Stimulated activated naive CD8-positive, alpha-beta T cell treated with anti-CD3 and anti-CD28 coated beads, Interleukin-15, Interleukin-2, amounts not matched to agents 100 U/mL and 50 U/mL, for 24 hours (primary cell): ENCODE results near the gene TTC33.
A peak's percentile ranks its signal among the peaks of the same experiment; 100 is the strongest.
"Not testable (repeated sequence)": the region's sequence is repeated elsewhere in the genome, so short reads cannot be mapped to it uniquely, and the experiment has no call there.

Source experiments
- ATAC-seq: fragments of 150-1000 bp; cut with Tn5 transposase; one replicate; pipeline ENCODE4 v1.10.0; 2021
- DNase-seq: peaks from one replicate; pipeline ENCODE4 v3.0.0; 2021

The TTC33 gene

DNA sequence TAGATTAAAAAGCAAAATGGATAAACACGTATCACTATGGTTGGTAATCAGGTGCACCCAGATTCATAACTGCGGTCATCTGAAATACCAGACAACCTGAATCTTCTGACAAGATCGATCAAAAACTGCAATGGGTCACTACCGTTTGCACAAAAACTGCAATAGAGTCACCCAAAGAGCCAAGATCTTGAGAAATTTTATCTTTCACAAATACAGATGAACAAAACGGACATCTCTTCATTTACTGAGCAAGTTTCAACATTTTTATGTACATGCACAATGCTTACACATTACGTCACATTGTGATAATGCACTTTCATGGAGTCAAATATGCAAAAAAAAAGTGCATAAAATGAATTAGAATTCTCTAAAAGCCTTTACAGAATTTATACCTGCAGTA is 23.8 kb upstream of the TTC33 start:
- DNase-seq (no peak), ATAC-seq (no peak)

DNA sequence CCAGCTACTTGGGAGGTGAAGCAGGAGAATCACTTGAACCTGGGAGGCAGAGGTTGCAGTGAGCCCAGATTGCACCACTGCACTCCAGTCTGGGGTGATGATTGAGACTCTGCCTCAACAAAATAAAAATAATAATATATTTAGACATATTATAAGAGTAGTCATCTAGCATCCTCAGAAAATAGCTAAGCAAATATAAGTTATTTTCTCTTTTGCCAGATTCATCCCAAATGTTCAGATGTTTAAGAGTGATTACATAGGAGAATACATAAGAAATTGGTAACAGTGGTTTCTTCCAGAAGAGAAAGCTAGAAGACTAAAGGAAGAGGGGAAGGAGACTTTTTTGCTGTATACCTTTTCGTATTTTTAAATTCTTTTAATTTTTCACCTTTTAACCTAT is 22.4 kb upstream of the TTC33 start:
- DNase-seq (no peak), ATAC-seq (no peak)

DNA sequence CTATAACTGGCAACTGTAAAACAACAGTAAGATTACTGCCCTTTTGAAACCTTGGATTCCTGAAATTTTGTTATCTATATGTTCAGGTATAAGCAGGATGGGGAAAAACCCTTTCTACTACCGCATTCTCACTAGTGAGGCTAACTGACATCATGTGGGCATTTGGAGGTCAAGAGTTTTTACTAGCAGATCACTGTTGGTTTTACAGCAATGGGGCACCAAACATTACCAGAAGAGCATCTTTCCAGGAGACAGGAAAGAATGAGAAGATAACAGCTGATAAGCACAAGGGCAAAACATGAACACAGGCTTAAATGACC is 20.9 kb upstream of the TTC33 start:
- ATAC-seq (no peak), DNase-seq (no peak)

DNA sequence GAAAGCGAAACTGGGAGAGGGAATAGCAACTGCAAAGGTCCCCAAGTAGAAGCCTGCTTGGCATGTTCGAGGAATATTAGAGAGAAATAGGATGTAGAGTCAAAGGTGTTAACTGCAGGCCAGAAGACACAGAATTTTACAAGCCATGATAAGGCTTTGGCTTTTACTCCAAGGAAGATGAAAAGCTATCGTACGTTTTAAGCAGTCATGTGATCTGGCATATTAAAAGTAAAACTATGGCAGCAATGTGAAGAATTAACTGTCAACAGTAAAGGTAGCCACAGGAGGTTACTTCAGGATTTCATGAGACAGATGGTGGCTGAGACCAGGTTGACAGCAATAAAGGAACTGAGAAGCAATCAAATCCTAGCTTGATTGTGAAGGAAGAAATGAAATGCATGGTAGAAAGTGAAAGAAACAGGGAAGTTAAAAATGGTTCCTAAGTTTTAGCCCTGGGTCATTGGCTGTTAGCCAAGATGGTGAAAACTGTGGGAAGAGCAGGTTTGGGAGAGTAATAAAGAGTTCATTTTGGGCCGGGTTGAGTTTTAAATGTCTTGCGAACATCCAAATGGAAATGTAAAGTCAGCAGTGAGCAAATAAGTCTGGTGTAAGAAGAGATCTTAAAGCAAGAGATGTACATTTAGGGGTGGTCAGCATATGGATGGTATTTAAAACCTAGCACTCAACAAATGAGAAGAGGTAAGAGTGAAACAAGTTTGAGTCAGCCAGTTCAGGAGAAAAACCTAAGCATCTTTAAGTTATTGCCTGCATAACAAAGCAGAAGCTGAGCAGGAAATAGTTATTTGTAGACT is 20.3 kb upstream of the TTC33 start:
- ATAC-seq = peak; percentile 36
- DNase-seq = no peak

DNA sequence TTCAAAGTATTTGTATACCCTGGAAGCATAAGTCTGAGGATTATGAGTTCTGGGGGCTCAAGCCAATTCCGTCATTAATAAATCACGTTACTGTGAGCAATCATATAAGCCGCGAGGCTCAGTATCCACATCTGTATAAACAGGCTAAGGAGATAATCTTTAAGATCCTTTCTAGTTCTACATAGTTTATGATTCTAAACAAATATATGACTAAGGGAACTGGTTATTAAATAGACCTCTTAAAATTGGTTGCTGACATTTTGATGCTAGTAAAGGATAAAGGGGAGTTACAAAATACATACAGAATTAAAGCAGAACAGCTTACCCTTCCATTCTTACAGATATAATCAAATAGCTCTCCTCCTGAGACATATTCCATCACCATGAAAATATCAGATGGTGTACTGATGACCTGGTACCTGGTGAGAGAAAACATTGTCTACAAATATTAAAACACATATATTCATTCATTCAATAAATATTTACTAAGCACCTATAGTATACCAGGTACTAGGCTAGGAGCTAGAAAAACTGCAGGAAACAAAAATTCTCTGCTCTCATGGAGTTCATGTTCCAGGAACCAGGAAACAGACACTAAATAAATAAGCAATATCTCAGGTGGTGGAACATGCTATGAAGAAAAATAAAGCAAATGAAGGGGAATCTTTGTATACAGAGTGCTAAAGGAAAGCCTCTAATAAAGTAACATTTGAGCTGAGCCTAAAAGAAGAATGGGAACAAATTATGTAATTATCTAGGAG is 19.5 kb upstream of the TTC33 start:
- no peak for ATAC-seq
- no peak for DNase-seq

DNA sequence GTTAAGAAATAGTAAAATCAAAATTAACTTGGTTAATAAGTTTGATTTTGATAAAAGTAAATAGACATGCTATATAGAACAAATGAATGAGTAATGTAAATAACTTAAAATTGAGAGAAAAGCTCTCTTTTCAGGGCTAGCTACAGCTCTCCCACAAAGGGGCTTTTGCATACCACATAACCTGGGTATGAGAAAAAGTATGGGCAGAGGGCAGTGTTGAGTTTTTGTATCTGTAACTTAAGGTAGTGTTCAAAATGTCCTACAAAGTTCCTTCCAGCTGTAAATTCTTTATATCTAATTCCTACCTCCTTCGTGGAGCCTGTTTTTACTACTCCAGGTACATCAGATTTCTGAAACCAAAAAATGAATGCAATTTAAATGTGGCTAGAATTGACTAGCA is 18.9 kb upstream of the TTC33 start:
- DNase-seq = no peak
- no peak for ATAC-seq

DNA sequence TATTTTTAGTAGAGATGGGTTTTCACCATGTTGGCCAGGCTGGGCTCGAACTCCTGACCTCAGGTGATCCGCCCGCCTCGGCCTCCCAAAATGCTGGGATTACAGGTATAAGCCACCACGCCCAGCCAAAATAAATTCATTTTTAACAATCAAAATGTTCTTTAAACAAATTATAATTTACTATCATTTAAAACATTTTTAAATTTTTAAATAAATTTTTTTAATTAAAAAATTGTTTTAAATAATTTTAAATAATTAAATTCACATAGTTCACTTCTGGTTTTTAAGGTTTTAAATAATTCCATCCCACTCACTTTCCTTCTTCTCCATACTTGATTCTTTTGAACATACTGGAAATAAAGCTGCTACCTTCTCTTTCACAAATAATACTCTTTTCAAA is 15.0 kb upstream of the TTC33 start:
- ATAC-seq = no peak
- no peak for DNase-seq

DNA sequence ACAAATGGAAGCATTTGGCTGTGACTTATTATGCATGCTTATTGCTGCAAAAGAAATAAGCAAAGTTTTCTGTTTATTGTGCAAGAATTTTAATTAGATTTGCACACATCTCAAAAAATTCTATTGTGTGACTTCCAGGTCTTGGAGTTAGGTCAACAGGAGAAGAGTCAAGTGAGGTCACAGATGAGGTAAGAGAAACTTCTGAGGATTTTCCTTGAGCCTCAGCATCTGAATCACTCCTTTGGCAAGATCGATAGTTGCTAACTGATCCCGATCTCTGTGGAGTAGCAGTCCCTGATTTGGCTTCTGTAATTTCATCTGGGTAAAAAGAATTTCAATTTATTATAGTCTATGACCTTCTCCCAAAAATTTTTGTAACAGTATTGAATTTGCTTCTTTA is 6.9 kb upstream of the TTC33 start:
- ATAC-seq = no peak
- DNase-seq = no peak

DNA sequence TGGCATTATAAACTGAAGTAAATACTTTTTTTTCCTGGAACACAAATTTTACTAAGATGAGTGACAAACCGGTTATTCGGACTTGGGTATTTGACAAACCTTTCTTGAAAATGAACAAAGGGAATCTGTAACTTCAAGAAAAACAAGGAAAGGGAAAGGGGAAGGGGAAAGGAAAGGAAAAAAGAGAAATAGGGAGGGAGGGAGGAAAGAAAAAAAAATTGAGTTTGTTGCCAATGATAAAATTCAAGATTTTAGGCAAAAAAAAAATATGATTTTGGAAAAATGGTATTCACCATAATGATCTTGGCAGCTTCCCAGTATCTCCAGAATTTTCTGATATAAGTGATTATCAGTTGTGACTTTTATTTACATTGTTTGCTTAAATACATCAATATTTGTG is 1.6 kb upstream of the TTC33 start:
- DNase-seq (no peak), ATAC-seq (no peak)

DNA sequence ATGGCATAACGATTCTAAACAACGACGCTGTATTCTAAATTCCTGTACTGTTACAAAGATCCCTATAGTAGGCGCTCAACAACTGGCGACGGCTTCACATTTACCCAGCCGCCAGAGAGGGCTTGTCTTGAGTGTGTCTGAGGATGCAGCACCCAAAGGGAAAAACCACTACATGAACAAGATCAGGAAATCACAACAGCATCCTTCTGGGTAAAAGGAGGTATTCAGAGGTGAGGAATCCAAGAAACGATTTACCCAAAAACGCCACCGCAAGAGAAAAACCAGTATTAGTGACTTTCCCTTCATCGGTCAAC is 711 bp downstream of the TTC33 start:
- DNase-seq (peak; percentile 68), ATAC-seq (peak; percentile 76)

DNA sequence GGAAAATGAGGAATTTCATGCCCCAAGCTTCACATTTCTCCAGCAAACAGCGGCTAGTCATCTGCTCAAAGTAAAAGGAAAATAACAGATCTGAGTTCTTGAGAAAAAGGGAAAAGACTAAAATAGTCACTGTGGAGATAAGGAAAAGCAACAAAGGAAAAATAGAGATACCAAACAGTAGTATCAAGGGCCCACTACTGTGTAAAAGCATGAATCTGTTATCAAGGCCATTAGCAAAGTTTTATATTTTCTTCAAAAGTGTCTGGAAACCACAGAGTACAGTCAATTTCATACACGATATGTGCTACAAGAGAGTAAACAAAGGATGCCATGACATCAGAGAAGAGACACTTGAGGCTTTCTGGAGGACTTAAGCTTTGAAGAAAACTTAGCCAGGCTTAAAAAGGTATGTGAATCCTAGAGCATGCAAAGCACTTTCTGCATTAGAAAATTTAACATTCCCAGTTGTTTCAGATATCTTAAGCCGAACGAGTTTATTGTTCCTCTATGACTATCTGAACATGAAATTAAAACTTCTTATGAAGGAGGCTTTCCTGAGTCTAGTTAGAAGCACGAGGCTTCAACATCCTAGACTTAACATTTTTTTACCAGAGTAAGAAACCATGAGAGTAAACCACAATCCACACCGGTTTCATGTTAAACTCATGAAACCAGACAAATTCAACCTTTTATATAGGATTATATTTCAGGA is 1.2 kb downstream of the TTC33 start:
- ATAC-seq (no peak), DNase-seq (no peak)

DNA sequence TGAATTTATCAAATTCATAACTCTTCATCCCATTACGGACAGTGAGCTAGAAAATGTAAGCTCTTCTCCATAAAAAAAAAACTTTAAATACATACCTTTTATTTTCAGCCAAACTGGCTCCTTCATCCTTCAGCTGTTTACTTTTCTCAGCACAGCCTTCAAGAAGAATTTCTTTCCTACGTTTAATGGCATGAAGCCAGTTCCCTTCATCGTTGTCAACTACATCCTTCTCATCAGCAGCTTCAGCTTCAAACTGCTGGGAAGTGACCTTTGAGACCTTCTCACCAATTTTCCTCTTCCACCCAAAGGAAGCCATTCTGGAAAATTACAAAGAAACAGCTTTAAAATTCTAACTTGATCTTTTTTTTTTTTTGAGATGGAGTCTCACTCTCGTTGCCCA is 9.1 kb downstream of the TTC33 start:
- ATAC-seq = no peak
- DNase-seq = no peak

DNA sequence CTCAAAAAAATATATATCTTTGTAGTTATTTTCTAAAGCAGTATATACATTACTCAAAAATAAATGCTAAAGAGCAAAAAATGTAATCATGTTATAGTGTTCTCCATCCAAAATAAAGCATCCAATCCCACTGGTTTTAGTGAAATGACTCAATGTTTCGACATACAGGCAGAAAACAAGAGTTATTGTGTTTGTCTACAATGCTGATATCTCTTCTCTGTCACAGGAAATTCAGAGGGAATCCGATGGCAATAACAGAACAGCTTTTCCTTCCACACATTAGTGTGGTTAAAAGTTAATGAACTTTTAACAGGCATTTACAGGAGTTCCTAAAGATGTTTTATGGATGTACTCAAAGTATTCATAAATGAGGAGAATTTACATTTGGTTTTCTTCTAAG is 12.0 kb downstream of the TTC33 start:
- no peak for DNase-seq
- no peak for ATAC-seq

DNA sequence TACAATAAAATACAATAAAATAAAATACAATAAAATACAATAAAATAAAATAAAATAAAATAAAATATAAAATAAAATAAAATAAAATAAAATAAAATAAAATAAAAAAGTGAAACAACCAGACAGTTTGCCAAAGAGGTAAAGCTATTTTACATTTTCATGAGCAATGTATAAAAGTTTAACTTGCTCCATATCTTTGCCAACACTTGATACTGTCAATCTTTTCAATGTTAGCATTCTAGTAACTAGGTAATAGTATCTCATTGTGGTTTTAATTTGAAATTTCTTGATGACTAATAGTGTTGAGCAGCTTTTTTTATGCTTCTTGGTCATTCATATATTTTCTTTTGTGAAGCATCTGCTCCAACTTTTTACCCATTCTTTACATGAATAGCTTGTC is 17.3 kb downstream of the TTC33 start:
- DNase-seq (no peak), ATAC-seq (no peak)

DNA sequence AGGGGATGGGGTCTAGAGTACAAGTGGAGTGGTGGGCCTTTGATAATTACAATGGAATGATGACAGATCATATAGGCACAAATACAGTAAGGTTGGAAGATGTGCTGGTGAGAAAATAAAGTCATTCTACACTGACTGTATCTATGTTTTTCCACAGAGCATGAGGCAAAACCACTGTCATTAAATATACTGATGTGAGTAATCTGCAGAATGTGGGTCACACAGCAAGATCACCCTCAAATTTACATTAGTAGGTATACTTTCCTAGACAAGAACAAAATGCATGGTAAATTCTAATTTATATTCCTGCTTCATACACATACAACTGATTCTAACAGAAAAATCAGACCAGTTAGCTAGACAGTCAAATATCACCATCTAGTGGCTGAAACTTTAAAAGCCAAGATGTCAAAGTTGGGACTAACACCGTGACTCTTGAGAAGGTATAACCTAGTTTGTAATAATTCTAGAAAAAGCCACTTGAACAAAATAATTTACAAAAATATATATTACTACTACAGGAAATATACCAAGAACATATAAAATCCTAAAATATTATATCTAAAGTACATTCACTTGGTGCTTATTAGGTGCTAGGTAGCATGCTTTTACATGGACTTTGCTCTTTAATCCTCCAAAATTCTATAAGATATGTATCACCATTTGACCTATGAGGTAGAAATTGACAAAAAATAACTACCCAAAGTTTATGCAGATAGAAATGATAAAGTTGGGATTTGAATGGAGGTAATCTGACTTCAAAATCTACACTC is 19.5 kb downstream of the TTC33 start:
- ATAC-seq = peak; percentile 75
- no peak for DNase-seq

DNA sequence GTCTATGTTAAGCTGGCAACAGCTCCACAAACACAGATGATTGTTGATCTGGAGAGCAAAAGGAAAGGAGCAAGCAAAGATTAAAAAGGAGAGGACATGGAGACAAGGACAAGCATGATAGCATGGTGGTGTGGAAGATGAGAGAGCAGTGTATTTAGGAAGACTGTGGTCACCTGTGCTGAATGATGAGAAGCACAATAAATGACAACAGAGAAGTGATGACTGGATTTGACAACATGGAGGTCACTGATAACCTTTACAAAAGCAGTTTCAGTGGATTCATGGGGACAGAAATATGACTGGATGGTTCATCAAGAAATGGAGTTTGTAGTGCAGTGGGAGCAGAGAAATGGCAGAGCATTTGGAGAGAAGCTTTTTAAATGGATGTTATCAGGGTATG is 20.2 kb downstream of the TTC33 start:
- peak; percentile 41 for ATAC-seq

DNA sequence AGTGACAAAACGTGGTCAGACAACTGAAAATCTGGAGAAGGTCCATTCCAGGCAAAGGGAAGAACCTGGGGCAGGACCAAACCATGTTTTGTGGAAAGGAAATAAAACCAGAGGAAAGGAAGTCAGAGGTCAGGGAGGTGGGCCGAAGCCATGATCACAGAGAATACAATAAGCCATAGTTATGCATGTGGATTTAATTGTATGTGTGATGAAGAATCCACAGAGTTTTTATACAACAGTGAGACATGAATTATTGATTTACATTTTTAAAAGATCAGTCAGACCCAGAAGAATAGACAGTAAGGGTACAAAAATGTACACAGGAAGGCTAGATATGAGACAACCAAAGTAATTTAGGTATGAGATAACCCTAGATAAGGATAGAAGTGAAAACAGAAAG is 20.8 kb downstream of the TTC33 start:
- DNase-seq = no peak
- ATAC-seq = no peak

More for the DNA sequence above, 20.2 kb downstream of the TTC33 start:
- no peak for DNase-seq

DNA sequence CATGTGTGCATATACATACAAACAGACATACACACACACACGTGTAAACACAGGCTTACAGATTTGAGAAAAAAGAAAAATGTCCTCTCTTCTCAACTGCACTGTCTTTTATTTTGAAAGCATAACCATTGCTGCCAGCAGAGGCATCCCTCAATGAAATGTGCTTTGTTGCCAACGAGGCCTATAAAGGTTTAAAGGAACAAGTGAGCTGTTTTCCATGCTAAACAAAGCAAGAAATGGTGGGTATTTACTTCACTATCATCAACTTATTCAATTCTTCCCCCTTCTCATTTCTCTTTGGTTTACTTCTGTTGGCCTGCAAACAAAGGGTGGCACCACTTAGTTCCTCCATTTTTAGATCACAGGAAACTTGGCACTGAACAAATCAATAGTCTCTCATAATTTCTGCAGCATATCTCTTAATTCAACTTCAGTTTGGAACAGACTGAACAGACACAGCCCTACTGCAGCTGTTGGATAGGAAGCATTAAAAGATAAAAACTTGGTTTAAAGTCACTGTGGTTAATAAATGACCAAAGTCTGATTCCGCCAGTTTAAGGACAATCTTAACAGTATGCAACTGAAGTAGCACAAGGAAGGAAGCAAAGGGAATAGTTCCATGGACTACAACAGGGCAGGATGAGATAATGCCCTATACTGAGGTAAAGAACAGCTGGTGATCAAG is 21.7 kb downstream of the TTC33 start:
- ATAC-seq (no peak), DNase-seq (no peak)

DNA sequence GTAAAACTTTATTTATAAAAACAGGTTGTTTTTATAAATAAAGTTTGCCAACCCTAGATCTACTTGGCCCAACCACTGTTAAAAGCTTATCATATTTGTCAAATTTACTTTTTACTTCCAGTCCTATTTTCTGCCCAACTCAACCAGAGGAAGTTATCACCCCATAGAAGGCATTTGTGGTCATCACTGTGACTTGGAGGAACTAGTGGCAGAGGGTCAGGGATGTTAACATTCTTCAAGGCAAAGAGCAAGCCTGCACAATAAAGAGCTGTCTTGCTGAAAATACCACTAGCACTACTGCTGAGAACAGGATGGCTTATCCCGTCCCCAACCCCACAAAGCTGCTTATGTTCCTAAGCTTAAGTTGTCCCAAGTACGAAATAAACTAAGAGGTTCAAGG is 22.3 kb downstream of the TTC33 start:
- no peak for DNase-seq

DNA sequence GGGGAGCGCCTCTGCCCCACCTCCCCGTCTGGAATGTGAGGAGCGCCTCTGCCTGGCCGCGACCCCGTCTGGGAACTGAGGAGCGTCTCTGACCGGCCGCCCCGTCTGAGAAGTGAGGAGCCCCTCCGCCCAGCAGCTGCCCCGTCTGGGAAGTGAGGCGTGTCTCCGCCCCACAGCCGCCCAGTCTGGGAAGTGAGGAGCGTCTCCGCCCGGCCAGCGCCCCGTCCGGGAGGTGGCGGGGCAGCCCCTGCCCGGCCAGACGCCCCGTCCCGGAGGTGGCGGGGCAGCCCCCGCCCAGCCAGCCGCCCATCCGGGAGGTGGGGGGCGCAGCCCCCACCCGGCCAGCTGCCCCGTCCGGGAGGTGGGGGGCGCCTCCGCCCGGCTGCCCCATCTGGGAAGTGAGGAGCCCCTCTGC is 33.3 kb downstream of the TTC33 start:
- not testable (repeated sequence) for ATAC-seq, DNase-seq

More for the DNA sequence above, 22.3 kb downstream of the TTC33 start:
- ATAC-seq = no peak

DNA sequence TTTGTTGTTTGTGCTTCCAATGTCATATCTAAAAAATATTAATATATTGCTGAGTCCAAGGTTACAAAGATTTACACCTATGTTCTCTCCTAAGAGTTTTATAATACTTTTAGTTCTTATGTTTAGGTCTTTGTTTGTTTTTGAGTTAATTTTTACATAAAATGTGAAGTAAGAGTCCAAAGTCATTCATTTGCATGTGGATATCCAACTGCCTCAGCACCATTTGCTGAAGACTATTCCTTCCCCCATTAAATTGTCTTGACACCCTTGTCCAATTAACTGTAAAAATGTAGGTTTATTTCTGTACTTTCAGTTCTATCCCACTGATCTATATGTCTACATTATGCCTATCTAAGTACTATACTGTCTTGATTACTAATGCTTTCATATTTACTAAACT is 35.7 kb downstream of the TTC33 start:
- ATAC-seq = no peak
- no peak for DNase-seq

DNA sequence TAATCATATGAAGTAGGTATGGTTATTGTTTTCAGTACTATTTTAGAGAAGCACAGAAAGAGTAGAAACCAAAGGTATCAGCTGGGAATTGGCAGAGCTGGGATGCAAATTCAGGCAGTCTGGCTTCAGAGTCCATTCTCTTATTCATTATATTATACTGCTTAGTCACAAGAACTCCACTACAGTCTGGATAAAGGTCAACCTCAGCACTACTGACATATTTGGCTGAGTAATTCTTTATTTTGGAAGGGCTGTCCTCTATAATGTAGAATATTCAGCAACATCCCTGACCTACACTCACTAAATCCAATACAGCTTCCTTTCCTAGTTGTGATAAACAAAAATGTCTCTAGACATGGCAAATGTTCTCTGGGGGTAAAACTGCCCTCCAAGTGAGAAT is 38.5 kb downstream of the TTC33 start:
- ATAC-seq = no peak
- no peak for DNase-seq
